Measurements from ENCODE around the gene TEDC1.

DNA sequence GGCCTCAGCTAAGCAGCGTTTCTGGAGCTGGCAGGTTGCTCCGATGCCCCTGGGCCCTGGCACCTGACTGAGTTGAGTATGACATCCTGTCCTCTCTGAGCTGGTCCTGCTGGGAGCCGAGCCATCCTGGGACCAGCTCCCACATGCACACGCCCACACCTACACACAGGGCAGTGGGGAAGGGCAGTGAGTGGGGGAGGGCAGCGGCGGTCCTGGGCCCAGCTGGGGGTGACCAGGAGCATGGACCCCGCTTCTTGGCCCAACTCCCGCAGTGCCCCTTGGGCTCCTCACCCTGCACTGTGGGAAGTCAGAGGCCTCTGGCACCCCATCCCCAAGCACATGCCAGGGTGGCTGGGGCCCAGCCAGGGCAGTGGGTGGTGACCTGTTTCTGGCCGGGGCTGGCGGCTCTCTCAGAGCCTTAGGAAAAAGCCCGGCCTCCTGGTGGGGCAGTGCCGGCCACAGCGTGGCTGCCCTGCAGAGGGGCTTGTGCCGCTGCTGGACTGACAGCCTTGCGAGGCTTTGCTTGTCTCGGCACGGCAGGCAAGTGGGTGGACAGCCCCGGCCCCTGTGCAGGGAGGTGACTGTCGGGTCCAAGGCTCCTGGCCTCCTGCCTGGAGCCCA is 22.3 kb upstream of the TEDC1 start:
- no peak for TF ChIP-seq ATF1 (CRISPR knock-in tag; IDR thresholded peaks at IDR 0.05)
- TF ChIP-seq, protein P1, sequence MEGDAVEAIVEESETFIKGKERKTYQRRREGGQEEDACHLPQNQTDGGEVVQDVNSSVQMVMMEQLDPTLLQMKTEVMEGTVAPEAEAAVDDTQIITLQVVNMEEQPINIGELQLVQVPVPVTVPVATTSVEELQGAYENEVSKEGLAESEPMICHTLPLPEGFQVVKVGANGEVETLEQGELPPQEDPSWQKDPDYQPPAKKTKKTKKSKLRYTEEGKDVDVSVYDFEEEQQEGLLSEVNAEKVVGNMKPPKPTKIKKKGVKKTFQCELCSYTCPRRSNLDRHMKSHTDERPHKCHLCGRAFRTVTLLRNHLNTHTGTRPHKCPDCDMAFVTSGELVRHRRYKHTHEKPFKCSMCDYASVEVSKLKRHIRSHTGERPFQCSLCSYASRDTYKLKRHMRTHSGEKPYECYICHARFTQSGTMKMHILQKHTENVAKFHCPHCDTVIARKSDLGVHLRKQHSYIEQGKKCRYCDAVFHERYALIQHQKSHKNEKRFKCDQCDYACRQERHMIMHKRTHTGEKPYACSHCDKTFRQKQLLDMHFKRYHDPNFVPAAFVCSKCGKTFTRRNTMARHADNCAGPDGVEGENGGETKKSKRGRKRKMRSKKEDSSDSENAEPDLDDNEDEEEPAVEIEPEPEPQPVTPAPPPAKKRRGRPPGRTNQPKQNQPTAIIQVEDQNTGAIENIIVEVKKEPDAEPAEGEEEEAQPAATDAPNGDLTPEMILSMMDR (IDR thresholded peaks at IDR 0.05) = no peak
- TF ChIP-seq, protein P2, sequence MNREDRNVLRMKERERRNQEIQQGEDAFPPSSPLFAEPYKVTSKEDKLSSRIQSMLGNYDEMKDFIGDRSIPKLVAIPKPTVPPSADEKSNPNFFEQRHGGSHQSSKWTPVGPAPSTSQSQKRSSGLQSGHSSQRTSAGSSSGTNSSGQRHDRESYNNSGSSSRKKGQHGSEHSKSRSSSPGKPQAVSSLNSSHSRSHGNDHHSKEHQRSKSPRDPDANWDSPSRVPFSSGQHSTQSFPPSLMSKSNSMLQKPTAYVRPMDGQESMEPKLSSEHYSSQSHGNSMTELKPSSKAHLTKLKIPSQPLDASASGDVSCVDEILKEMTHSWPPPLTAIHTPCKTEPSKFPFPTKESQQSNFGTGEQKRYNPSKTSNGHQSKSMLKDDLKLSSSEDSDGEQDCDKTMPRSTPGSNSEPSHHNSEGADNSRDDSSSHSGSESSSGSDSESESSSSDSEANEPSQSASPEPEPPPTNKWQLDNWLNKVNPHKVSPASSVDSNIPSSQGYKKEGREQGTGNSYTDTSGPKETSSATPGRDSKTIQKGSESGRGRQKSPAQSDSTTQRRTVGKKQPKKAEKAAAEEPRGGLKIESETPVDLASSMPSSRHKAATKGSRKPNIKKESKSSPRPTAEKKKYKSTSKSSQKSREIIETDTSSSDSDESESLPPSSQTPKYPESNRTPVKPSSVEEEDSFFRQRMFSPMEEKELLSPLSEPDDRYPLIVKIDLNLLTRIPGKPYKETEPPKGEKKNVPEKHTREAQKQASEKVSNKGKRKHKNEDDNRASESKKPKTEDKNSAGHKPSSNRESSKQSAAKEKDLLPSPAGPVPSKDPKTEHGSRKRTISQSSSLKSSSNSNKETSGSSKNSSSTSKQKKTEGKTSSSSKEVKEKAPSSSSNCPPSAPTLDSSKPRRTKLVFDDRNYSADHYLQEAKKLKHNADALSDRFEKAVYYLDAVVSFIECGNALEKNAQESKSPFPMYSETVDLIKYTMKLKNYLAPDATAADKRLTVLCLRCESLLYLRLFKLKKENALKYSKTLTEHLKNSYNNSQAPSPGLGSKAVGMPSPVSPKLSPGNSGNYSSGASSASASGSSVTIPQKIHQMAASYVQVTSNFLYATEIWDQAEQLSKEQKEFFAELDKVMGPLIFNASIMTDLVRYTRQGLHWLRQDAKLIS (CRISPR knock-in tag; IDR thresholded peaks at IDR 0.05; ENCODE audit: borderline replicate concordance) = no peak
- no peak for TF ChIP-seq ZNF317 (CRISPR knock-in tag; IDR thresholded peaks at IDR 0.05; ENCODE audit: borderline replicate concordance, low read depth)
- TF ChIP-seq, protein P3, sequence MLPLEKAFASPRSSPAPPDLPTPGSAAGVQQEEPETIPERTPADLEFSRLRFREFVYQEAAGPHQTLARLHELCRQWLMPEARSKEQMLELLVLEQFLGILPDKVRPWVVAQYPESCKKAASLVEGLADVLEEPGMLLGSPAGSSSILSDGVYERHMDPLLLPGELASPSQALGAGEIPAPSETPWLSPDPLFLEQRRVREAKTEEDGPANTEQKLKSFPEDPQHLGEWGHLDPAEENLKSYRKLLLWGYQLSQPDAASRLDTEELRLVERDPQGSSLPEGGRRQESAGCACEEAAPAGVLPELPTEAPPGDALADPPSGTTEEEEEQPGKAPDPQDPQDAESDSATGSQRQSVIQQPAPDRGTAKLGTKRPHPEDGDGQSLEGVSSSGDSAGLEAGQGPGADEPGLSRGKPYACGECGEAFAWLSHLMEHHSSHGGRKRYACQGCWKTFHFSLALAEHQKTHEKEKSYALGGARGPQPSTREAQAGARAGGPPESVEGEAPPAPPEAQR (CRISPR knock-in tag; IDR thresholded peaks at IDR 0.05) = no peak
- TF ChIP-seq, protein P4, sequence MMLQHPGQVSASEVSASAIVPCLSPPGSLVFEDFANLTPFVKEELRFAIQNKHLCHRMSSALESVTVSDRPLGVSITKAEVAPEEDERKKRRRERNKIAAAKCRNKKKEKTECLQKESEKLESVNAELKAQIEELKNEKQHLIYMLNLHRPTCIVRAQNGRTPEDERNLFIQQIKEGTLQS (CRISPR knock-in tag; conservative IDR thresholded peaks at IDR 0.05) = no peak
- TF ChIP-seq NR3C1 (CRISPR knock-in tag; conservative IDR thresholded peaks at IDR 0.05; ENCODE audit: low read depth) = no peak
- TF ChIP-seq, protein P5, sequence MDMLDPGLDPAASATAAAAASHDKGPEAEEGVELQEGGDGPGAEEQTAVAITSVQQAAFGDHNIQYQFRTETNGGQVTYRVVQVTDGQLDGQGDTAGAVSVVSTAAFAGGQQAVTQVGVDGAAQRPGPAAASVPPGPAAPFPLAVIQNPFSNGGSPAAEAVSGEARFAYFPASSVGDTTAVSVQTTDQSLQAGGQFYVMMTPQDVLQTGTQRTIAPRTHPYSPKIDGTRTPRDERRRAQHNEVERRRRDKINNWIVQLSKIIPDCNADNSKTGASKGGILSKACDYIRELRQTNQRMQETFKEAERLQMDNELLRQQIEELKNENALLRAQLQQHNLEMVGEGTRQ (CRISPR knock-in tag; IDR thresholded peaks at IDR 0.05) = no peak
